NCI-H1048 (cell line): ENCODE measurements around the gene FAM228B.
"Not testable (repeated sequence)": the region's sequence is repeated elsewhere in the genome, so short reads cannot be mapped to it uniquely, and the experiment has no call there.

Experiments
- DNase-seq: peaks from one replicate; lab custom pipeline; 2025; lab: John Stamatoyannopoulos, UW

Gene FAM228B

GRCh38 chr2:24123195-24123921 is at the start of gene FAM228B, which contains the start of gene PFN4:
FAM228B (plus strand) TSS chr2:24123469; CDS start chr2:24124362, 893 bp downstream.
PFN4 (minus strand) TSS chr2:24123334; CDS start chr2:24122535, 799 bp downstream.
- peak; percentile 33 for DNase-seq

GRCh38 chr2:24073816-24074215 is 49.5 kb upstream of the FAM228B start:
- no peak for DNase-seq

- DNase-seq = no peak
These were observed 48.0 kb upstream of the FAM228B start for GRCh38 chr2:24075259-24075658.

GRCh38 chr2:24075915-24076848 is 47.1 kb upstream of the FAM228B start, which contains the start of gene SF3B6:
SF3B6 (minus strand) TSS chr2:24076326; CDS start chr2:24076229, 97 bp downstream.
- peak; percentile 100 for DNase-seq

- no peak for DNase-seq
These were observed 46.3 kb upstream of the FAM228B start for GRCh38 chr2:24076849-24077534.

- DNase-seq = no peak
These were observed 45.8 kb upstream of the FAM228B start for GRCh38 chr2:24077535-24077877.

- no peak for DNase-seq
These were observed 45.4 kb upstream of the FAM228B start for GRCh38 chr2:24077879-24078278.

- DNase-seq = no peak
These were observed 42.6 kb upstream of the FAM228B start for GRCh38 chr2:24080701-24081100.

- no peak for DNase-seq
These were observed 40.3 kb upstream of the FAM228B start for GRCh38 chr2:24082787-24083566.

- peak; percentile 61 for DNase-seq
These were observed 39.5 kb upstream of the FAM228B start for GRCh38 chr2:24083567-24084385.

GRCh38 chr2:24084386-24085199 is 38.7 kb upstream of the FAM228B start, which contains the start of gene TP53I3:
TP53I3 (minus strand) TSS chr2:24084834; CDS start chr2:24084326, 508 bp downstream.
- peak; percentile 72 for DNase-seq

- DNase-seq = no peak
These were observed 38.1 kb upstream of the FAM228B start for GRCh38 chr2:24085200-24085489.

- DNase-seq = no peak
These were observed 37.0 kb upstream of the FAM228B start for GRCh38 chr2:24086241-24086640.

GRCh38 chr2:24087032-24087431 is 36.2 kb upstream of the FAM228B start:
- DNase-seq = no peak

GRCh38 chr2:24088821-24089359 is 34.4 kb upstream of the FAM228B start:
- DNase-seq = no peak

- DNase-seq = not testable (repeated sequence)
These were observed 30.0 kb upstream of the FAM228B start for GRCh38 chr2:24093270-24093669.

GRCh38 chr2:24095171-24095677 is 28.0 kb upstream of the FAM228B start:
- not testable (repeated sequence) for DNase-seq

GRCh38 chr2:24100732-24101131 is 22.5 kb upstream of the FAM228B start:
- not testable (repeated sequence) for DNase-seq

- DNase-seq = no peak
These were observed 21.3 kb upstream of the FAM228B start for GRCh38 chr2:24101992-24102391.
